D721Med (cell line): ENCODE data around the gene ZDHHC3.

Experiments used
- DNase-seq: peaks from one replicate; pipeline ENCODE4 v3.0.0; 2011; ENCODE audit warnings: low spot score; ENCODE audit not compliant: insufficient read length
- FAIRE-seq: peaks from 2 replicates; lab custom pipeline; 2011; peaks lifted over from hg19 to GRCh38; lab: Jason Lieb, UNC
- CTCF ChIP-seq: IDR thresholded peaks from 2 replicates; pipeline ENCODE4 v1.5.1; 2012; ENCODE audit warnings: mild to moderate bottlenecking, control low read depth; ENCODE audit not compliant: insufficient read depth; ENCODE audit errors: missing control alignments

Gene ZDHHC3

GRCh38 chr3:44918581-44918980, 57.4 kb downstream of the ZDHHC3 start:
- FAIRE-seq = no peak
- DNase-seq = no peak
- no peak for TF ChIP-seq CTCF

- DNase-seq = no peak
- FAIRE-seq = no peak
- TF ChIP-seq CTCF = no peak
Observed at GRCh38 chr3:44918087-44918486, 57.9 kb downstream of the ZDHHC3 start.

GRCh38 chr3:44915702-44916438, 60.1 kb downstream of the ZDHHC3 start:
- DNase-seq (no peak), FAIRE-seq (no peak)
- no peak for TF ChIP-seq CTCF

GRCh38 chr3:44914936-44915335, 61.0 kb downstream of the ZDHHC3 start:
- peak; percentile 19 for TF ChIP-seq CTCF
- FAIRE-seq (no peak), DNase-seq (no peak)

GRCh38 chr3:44913868-44914468, 62.0 kb downstream of the ZDHHC3 start:
- TF ChIP-seq CTCF = peak; percentile 89
- no peak for FAIRE-seq

GRCh38 chr3:44910693-44911092, 65.3 kb downstream of the ZDHHC3 start:
- no peak for FAIRE-seq
- no peak for TF ChIP-seq CTCF
- no peak for DNase-seq

More at GRCh38 chr3:44913868-44914468, 62.0 kb downstream of the ZDHHC3 start:
- DNase-seq = peak; percentile 58

- TF ChIP-seq CTCF = no peak
- no peak for DNase-seq
- no peak for FAIRE-seq
Observed at GRCh38 chr3:44909063-44909462, 66.9 kb downstream of the ZDHHC3 start.
